Sigmoid colon (tissue), 7 donors: ENCODE data around the gene NIPAL3. TPM values are rescaled to one million over a fixed set of nuclear protein-coding genes. Genes with fewer than 3 reads are reported as not detected.
A peak's percentile ranks its signal among the peaks of the same experiment; 100 is the strongest.
"Not testable (repeated sequence)": the region's sequence is repeated elsewhere in the genome, so short reads cannot be mapped to it uniquely, and the experiment has no call there.

ENCODE experiments used
- DNase-seq: peaks from one replicate; pipeline ENCODE4 v3.0.0-alpha.2; 2019
- H3K27ac ChIP-seq, 4 donors: fragments of 200-600 bp; sonication (generic); one replicate each; pipeline ENCODE4 v1.5.1; 2016 to 2019; ENCODE audit warnings: mild to moderate bottlenecking in 1 of 4
- H3K27me3 ChIP-seq, 3 donors: fragments of 200-600 bp; sonication (generic); one replicate each; pipeline ENCODE4 v1.5.1; 2019; ENCODE audit warnings: mild to moderate bottlenecking in 1 of 3
- H3K36me3 ChIP-seq, 4 donors: fragments of 200-600 bp; sonication (generic); one replicate each; pipeline ENCODE4 v1.5.1; 2016 to 2019
- H3K4me1 ChIP-seq, 4 donors: fragments of 200-600 bp; sonication (generic); one replicate each; pipeline ENCODE4 v1.5.1; 2017 to 2019
- H3K4me3 ChIP-seq, 4 donors: fragments of 200-600 bp; sonication (generic); one replicate each; pipeline ENCODE4 v1.5.1; 2017 to 2019; ENCODE audit warnings: mild to moderate bottlenecking in 2 of 4, moderate library complexity in 1 of 4
- H3K9me3 ChIP-seq, 4 donors: fragments of 200-600 bp in 3 of 4; sonication (generic) in 3 of 4; one replicate each; pipeline versions ENCODE4 v1.5.1 to v1.6.1; 2013 to 2019
- CTCF ChIP-seq, 4 experiments: fragments of 450-650 bp in 3 of 4; fragments of 200-600 bp in 1 of 4; IDR thresholded peaks; one replicate each; pipeline ENCODE4 v1.5.1; 2016 to 2019; ENCODE audit warnings: antibody characterized with exemption in 4 of 4, mild to moderate bottlenecking in 3 of 4, moderate library complexity in 2 of 4
- EP300 ChIP-seq, 4 donors: sonication (generic); formaldehyde crosslinking; IDR thresholded peaks; one replicate each; pipeline ENCODE4 v1.6.1; 2017; ENCODE audit warnings: antibody characterized with exemption in 4 of 4
- POLR2A ChIP-seq, 2 donors: fragments of 450-650 bp; IDR thresholded peaks; one replicate each; pipeline ENCODE4 v1.6.1; 2016; ENCODE audit warnings: antibody characterized with exemption in 2 of 2, mild to moderate bottlenecking in 2 of 2, moderate library complexity in 2 of 2
- POLR2AphosphoS5 ChIP-seq, 4 donors: sonication (generic); formaldehyde crosslinking; IDR thresholded peaks; one replicate each; pipeline ENCODE4 v1.6.1; 2017; ENCODE audit warnings: antibody characterized with exemption in 4 of 4
- WGBS, 2 donors: extraction: QIAGEN DNeasy Blood & Tissue Kit; methylation state at CpG; one replicate each; pipeline ENCODE4 v1.1.7; 2013; 5-methylcytosine and 5-hydroxymethylcytosine counted together
- intact Hi-C: fragments of 100-400 bp; cut with DNase I; formaldehyde crosslinking; loops from one replicate; pipeline ENCODE4 v1.15.1; 2023
- polyA plus RNA-seq, 3 donors: library from polyadenylated mRNA; stranded (reverse); fragments of 200-250 nt; gene quantifications; one replicate each; pipeline ENCODE4 v1.2.3, GENCODE V29; 2013
- total RNA-seq, 4 donors: library from RNA; depleted of rRNA; stranded (reverse); fragments of >200 nt; gene quantifications; one replicate each; pipeline ENCODE4 v1.1.0, GENCODE V29; 2016
- donor health status: healthy with polysubstance abuse.
- donor health status: Bipolar disorder and iron deficiency.
- donor health status: healthy.

Gene NIPAL3
- total and polyA plus RNA-seq, 7 donors, result 5.8 to 53.2 (median 23.7) TPM

DNA sequence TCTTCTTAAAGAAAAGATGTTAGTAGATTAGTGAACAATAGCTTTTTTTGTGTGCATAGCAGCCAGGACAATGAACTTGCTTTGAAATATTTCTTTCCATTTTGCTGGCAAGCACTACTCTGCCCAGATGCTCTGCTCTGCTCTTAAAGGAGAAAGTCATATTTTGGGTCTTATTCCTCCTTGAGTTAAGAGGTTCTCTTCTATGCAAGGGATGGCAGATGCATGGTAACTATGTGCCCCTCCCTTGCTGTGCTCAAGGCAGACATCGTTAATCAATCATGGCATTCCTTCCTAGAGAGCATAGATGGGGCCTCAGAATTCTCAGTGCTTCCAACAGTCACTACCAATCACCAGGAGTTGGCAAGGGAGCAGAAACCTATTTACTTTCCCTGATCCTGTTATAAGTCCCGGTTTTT lies 27.6 kb downstream of the NIPAL3 start:
- peak overlapping the region in 2 of 4 donors; percentile 4 to 37 for H3K27ac ChIP-seq

DNA sequence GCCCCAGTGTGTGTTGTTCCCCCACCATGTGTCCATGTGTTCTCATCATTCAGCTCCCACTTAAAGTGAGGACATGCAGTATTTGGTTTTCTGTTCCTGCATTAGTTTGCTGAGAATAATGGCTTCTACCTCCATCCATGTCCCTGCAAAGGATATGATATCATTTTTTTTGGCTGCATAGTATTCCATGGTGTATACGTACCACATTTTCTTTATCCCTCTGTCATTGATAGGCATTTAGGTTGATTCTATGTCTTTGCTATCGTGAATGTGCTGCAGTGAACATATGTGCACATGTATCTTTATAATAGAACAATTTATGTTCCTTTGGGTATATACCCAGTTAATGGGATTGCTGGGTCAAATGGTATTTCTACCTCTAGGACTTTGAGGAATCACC lies 30.8 kb downstream of the NIPAL3 start:
- H3K9me3 ChIP-seq, H3K4me3 ChIP-seq, H3K27ac ChIP-seq, H3K27me3 ChIP-seq, DNase-seq, intact Hi-C loops: not testable (repeated sequence)
- WGBS, 2 donors, result 94 to 98% methylated on average over 2 of the region's 2 CpGs
- peaks cover 0 to 18% (median 15%) of the 10 kb centered on the region in 4 donors for H3K4me1 ChIP-seq
- H3K36me3 ChIP-seq, result peaks cover 1 to 59% (median 7%) of the 10 kb centered on the region in 4 donors

More for the DNA sequence above, 27.6 kb downstream of the NIPAL3 start:
- intact Hi-C loops, result no loop called here
- no peaks in the 10 kb centered on the region for H3K9me3 ChIP-seq
- peaks cover 0 to 24% (median 21%) of the 10 kb centered on the region in 4 donors for H3K4me1 ChIP-seq
- no peak for DNase-seq
- WGBS, 2 donors, result 56 to 73% methylated on average over 2 of the region's 2 CpGs
- no peak for TF ChIP-seq POLR2AphosphoS5 (IDR thresholded peaks at IDR 0.05)
- no peak for TF ChIP-seq POLR2A (IDR thresholded peaks at IDR 0.05)
- TF ChIP-seq CTCF (IDR thresholded peaks at IDR 0.05), result no peak
- H3K27me3 ChIP-seq, result no peaks in the 10 kb centered on the region
- H3K36me3 ChIP-seq, result peaks cover 0 to 29% (median 4%) of the 10 kb centered on the region in 4 donors
- H3K4me3 ChIP-seq, result no peak overlapping the region

- Histone ChIP-seq H3K4me3 (no peak overlapping the region), H3K4me1 (no peaks in the 10 kb centered on the region), H3K27me3 (no peaks in the 10 kb centered on the region), H3K9me3 (no peaks in the 10 kb centered on the region), H3K27ac (no peak overlapping the region), H3K36me3 (peaks cover 3 to 87% (median 12%) of the 10 kb centered on the region in 4 donors)
- WGBS, 2 donors, result 86 to 90% methylated on average over 4 of the region's 4 CpGs
- no peak for DNase-seq
- TF ChIP-seq POLR2AphosphoS5 (IDR thresholded peaks at IDR 0.05), result no peak
- no peak for TF ChIP-seq EP300 (IDR thresholded peaks at IDR 0.05)
- no peak for TF ChIP-seq POLR2A (IDR thresholded peaks at IDR 0.05)
- TF ChIP-seq CTCF (IDR thresholded peaks at IDR 0.05), result no peak
- intact Hi-C loops, result no loop called here
Observed at GRCh38 chr1:24450316-24450715, 34.7 kb downstream of the NIPAL3 start.

DNA sequence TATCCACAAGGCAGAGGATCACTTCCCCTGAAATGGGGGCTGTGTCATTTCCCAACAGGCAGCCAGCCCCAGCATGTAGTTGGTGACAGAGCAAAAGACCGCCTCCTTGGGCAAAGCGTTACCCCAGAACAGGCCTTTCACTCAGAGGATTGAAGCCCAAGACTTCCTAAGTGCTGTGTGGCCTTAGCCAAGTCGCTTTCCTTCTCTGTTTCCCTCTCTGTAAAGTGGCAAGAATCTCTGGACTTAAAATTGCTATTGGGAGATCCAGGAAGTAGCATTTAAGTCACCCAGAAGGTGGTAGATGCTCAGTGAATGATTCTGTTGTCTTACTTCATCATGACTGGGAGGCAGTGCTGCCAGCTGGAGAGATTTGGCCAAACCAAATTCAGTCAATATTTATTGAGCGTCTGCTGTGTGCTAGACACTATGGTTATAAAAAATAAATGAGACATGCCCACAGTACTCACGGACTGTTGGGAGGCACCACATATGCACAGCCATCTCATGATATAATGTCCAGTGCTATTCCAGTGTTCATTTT lies 35.3 kb downstream of the NIPAL3 start:
- no peak overlapping the region for H3K4me3 ChIP-seq
- H3K9me3 ChIP-seq, result no peaks in the 10 kb centered on the region
- peaks cover 3 to 88% (median 10%) of the 10 kb centered on the region in 4 donors for H3K36me3 ChIP-seq
- 89 to 94% methylated on average over 5 of the region's 5 CpGs for WGBS, 2 donors
- H3K27ac ChIP-seq, result no peak overlapping the region
- TF ChIP-seq POLR2AphosphoS5 (IDR thresholded peaks at IDR 0.05) (no peak), POLR2A (IDR thresholded peaks at IDR 0.05) (no peak), EP300 (IDR thresholded peaks at IDR 0.05) (no peak), CTCF (IDR thresholded peaks at IDR 0.05) (no peak)
- DNase-seq, result no peak
- H3K4me1 ChIP-seq, result no peaks in the 10 kb centered on the region
- intact Hi-C loops, result no loop called here
- H3K27me3 ChIP-seq, result no peaks in the 10 kb centered on the region

- no peaks in the 10 kb centered on the region for H3K27me3 ChIP-seq
- H3K9me3 ChIP-seq, result no peaks in the 10 kb centered on the region
- H3K27ac ChIP-seq, result no peak overlapping the region
- TF ChIP-seq POLR2AphosphoS5 (IDR thresholded peaks at IDR 0.05) (no peak), CTCF (IDR thresholded peaks at IDR 0.05) (no peak), EP300 (IDR thresholded peaks at IDR 0.05) (no peak), POLR2A (IDR thresholded peaks at IDR 0.05) (no peak)
- intact Hi-C loops, result no loop called here
- peaks cover 3 to 89% (median 14%) of the 10 kb centered on the region in 4 donors for H3K36me3 ChIP-seq
- 70 to 74% methylated on average over 3 of the region's 3 CpGs for WGBS, 2 donors
- DNase-seq, result no peak
- H3K4me3 ChIP-seq, result no peak overlapping the region
- no peaks in the 10 kb centered on the region for H3K4me1 ChIP-seq
Observed at GRCh38 chr1:24451746-24452145, 36.1 kb downstream of the NIPAL3 start.
